GM21619 (cell line): ENCODE data around the gene OLA1.

Experiments
- ATAC-seq: cut with Tn5 transposase; IDR thresholded peaks from one replicate; pipeline ENCODE4 v1.9.1; 2021; ENCODE audit not compliant: unreplicated experiment

The OLA1 gene

GRCh38 chr2:174180726-174181236 is 67.6 kb downstream of the OLA1 start:
- no peak for ATAC-seq

DNA sequence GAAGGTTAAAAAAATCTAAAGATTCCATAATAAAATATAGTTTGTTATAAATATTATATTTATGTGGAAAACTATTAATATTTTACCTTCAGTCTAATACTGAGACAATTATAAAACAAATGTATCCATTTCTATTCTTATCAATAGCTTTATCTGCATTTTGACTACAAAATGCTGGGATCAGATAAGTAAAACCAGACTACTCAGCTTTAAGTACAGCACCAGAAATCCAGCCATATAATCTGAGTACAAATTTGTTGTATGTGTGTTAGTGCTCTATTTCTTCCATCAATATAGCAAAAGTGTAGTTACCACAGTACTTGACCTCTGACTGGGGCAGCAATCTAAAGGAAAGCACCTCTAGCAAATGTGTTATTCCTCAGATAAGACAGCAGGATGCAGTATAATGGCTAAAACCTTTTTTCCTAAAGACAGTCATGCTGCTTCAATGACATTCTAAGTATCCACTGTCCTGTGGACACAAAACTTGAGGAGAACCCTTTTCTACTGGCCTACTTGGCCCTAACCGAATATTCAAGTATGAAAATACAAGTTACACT is 68.1 kb downstream of the OLA1 start:
- ATAC-seq: no peak

DNA sequence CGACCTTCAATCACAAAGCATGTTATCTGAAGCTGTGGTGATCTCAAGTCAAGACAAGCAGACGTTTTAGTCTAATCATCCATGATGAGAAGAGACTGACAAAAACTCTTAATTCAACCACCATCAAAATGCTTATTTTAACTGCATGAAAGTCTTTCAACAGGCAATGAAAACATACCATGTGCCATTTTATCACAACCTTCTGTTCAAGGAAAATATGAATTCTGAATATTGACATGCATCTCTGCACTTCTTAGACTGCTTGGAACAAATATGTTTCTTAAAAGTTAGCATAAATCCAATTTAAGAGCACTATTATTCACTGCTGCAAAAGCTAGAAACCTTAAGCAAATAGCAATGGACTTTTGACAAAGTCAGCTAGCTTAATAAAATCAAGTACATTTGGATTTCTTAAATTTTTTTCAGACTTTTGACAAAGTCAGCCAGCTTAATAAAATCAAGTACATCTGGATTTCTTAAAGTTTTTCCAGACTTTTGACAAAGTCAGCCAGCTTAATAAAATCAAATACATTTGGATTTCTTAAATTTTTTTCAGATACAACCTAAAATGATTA is 70.9 kb downstream of the OLA1 start:
- no peak for ATAC-seq

- ATAC-seq: no peak
These were observed 71.4 kb downstream of the OLA1 start for GRCh38 chr2:174176898-174177297.

DNA sequence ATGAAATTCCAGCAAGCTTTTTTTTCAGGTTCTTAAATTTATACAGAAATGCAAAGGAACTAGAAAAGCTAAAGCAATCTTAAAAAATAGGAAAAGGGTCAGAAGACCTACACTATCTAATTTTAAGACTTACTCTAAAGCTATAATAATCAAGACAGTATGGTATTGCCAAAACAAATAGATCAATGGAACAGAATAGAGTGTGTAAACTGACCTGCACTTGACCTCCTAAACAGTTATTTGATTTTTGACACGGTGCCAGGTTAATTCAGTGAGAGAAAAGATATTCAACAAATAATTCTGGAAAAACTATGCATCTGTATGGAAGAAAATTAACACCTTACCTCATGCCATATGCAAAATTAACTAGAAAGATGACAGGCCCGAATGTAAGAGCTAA is 73.6 kb downstream of the OLA1 start:
- ATAC-seq: no peak

GRCh38 chr2:174172802-174173355 is 75.5 kb downstream of the OLA1 start:
- ATAC-seq: no peak

- no peak for ATAC-seq
These were observed 76.5 kb downstream of the OLA1 start for GRCh38 chr2:174171686-174172445.

DNA sequence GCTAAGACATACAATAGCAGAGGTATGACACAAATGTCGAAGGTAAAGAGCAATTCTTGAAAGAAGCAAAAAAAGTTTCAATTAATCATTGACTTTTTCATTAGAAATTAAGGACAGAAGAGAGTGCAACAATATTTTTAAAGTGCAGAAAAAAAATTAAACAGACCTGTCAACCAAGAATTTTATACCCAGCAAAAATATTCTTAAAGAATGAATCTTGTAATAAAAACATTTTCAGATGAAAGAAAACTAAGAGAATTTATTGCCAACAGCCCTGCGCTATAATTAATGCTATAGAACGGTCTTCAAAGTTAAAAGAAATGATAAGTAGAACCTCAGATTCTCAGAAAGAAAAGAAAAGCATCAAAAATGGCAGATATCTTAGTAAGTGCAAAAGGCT is 79.0 kb downstream of the OLA1 start:
- no peak for ATAC-seq

DNA sequence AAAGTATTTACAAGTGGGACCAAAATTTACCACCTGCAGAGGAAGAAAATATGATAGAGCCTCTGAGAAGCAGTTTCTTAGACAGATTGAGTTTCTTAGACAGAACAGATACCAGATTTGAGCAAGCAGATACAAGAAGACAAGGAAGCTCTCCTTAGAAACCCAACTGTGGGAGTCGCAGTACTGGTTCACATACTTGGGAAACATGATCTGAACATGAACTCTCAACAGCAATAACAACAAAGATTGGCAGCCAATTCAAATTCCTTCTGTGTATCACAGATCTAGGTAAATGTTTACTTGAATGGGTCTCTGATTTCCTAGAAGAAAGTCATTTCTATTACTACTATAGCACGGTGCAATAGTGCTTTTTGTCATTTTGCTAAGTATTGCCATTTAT is 82.1 kb downstream of the OLA1 start:
- ATAC-seq: no peak

DNA sequence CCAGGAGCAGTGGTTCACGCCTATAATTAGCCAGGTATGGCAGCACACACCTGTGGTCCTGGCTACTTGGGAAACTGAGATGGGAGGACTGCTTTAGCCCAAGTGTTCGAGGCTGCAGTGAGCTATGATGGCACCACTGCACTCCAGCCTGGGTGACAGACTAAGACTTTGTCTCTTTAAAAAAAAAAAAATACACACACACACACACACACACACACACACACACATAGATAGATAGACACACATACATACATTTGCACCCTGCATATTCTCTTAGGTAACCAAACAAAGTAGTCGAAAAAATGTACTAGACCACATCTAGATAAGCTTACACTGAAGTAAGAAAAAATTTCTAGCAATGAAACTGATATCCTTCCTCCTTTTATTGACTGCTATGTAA is 86.8 kb downstream of the OLA1 start:
- no peak for ATAC-seq

- no peak for ATAC-seq
These were observed 90.3 kb downstream of the OLA1 start for GRCh38 chr2:174158003-174158402.

- ATAC-seq: no peak
These were observed 91.3 kb downstream of the OLA1 start for GRCh38 chr2:174157053-174157452.

- no peak for ATAC-seq
These were observed 94.3 kb downstream of the OLA1 start for GRCh38 chr2:174153757-174154680.

- ATAC-seq: no peak
These were observed 98.8 kb downstream of the OLA1 start for GRCh38 chr2:174149530-174149929.

GRCh38 chr2:174148833-174149232 is 99.5 kb downstream of the OLA1 start:
- no peak for ATAC-seq

GRCh38 chr2:174145827-174146226 is 102.5 kb downstream of the OLA1 start:
- ATAC-seq: no peak

DNA sequence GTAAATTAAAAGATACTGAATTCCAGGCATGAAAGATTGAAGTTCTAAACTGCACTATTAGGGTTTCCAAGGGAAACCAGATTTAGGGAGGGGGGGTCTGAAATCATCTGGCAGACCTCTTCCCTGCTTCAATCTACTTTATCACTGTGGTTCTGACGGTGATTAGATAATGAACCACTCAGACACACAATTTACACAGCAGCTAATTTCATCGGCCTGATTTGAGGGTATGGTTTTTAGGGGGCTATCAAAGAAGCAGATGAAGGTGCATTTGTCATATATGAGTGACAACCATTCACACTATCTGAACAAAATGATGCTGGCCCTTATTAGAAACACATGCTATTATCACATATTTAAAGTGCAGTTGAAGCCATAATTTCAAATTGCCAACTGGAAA is 106.0 kb downstream of the OLA1 start:
- no peak for ATAC-seq

DNA sequence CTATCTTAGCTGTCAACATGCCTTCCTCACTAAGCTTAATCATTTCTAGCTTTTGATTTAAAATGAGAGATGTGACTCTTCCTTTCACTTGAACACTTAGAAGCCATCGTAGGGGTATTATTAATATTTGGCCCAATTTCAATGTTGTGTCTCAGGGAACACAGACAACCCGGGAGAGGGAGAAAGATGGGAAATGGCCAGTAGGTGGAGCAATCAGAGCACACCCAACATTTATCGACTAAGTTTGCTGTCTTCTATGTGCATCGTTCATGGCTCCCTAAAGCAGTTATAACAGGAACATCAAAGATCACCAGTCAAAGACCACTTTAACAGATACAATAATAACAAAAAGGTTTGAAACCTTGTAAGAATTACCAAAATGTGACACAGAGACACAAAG is 110.2 kb downstream of the OLA1 start:
- ATAC-seq: no peak

DNA sequence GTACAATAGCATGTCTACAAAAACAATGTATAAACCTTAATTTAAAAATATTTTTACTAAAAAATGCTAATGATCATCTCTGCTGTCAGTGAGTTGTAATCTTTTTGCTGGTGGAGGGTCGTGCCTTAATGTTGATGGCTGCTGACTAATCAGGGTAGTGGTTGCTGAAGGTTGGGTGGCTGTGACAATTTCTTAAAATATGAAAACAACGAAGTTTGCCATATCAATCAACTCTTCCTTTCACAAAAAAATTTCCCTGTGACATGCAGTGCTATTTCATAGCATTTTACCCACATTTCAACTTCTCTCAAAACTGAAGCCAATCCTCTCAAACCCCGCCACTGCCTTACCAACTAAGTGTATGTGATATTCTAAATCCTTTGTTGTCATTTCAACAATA is 112.4 kb downstream of the OLA1 start:
- no peak for ATAC-seq

DNA sequence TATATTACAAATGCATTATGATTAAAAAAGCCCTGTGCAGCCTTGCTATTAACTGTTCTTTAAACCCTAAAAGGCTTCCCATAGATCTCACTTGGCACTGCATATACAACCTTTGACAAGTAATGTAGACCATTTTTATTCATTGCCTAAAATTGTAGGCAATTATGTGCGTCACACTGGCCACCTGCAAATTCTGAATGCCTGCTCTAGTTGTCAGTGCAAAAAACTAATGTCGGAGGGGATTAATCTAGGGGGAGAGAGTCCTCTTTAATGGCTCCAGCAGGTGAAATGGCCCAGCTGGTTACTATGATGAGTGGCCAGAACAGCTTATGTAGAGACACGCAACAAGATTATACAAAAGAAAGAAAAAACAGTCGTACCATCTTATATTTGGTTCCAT is 123.2 kb downstream of the OLA1 start:
- no peak for ATAC-seq

DNA sequence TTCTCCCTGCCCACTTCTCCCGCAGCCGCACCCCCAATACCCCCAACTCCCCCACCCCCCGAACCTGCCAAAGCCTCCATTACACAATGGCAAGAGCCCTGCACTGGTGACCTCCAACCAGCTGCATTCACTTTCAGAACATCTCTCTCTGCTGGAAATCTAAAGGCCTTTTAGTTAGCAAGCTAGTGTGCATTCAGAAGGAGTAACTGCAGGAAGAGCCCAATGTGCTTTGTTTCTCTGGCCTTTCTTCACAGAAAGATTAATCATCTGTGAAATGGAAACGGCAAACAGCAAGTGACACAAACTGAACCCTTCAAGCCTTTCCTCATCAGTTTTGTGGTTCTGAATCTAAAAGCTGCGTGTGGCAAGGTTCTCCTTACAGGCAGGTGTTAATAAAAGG is 124.2 kb downstream of the OLA1 start:
- ATAC-seq: no peak
